ENCODE measurements around the gene PRSS33. TPM values are rescaled to one million over a fixed set of nuclear protein-coding genes. Genes with fewer than 3 reads are reported as not detected.

Gene PRSS33
- total RNA-seq, 1 experiment from 2014 or later = not detected

DNA sequence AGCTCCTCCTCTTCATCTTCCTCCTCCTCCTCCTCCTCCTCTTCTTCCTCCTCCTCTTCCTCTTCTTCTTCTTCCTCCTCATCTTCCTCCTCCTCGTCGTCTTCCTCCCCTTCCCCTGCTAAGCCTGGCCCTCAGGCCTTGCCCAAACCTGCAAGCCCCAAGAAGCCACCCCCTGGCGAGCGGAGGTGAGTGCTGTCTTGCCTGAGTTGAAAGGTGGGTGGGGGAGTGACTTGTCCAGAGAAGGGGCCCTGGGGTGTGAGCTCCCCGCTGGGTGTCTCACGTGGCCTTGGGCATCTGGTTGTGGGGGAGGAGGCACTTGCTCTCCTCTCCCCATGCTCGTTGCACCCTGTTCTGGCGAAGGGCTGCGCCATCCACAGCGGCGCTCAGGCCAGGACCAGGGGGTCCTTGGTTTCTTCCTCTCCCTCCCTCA, 18.2 kb downstream of the PRSS33 start:
- no peaks in the 10 kb centered on the region for H3K27me3 ChIP-seq (ENCODE audit: insufficient read depth, low read length)
- no peak overlapping the region for H2BK12ac ChIP-seq (ENCODE audit: insufficient read length, low read depth, low read length)
- H3K27me3 Mint-ChIP-seq (ENCODE audit: low read depth) = peaks cover 4% of the 10 kb centered on the region
- H3K4me1 ChIP-seq (ENCODE audit: insufficient read depth, low read length) = no peaks in the 10 kb centered on the region
- no peak overlapping the region for H2AFZ ChIP-seq (ENCODE audit: low read length)
- no peak overlapping the region for H3K9ac ChIP-seq (ENCODE audit: extremely low read depth, insufficient read length, low read length)
- peak overlapping the region; percentile 65 to 92 (median 90); a peak in 5 of 7 replicates for H3K27ac Mint-ChIP-seq
- H3K18ac ChIP-seq (ENCODE audit: insufficient read length, low read depth, low read length) = no peak overlapping the region
- H2BK15ac ChIP-seq (ENCODE audit: low read depth, low read length) = no peak overlapping the region
- no peaks in the 10 kb centered on the region for H3K23me2 ChIP-seq (ENCODE audit: insufficient read length, low read depth, low read length, poor library complexity, severe bottlenecking)
- no peaks in the 10 kb centered on the region for H3K9me3 ChIP-seq (ENCODE audit: control insufficient read depth, low read depth, low read length)
- no peak overlapping the region for H3K23ac ChIP-seq (ENCODE audit: insufficient read length, low read depth, low read length)
- no peak overlapping the region for H4K91ac ChIP-seq (ENCODE audit: insufficient read length, low read depth, low read length)
- no peak overlapping the region for H4K5ac ChIP-seq (ENCODE audit: insufficient read length, low read depth, low read length)
- DNase-seq = no peak
- no peak overlapping the region for H3T11ph ChIP-seq (ENCODE audit: low read length)
- TF ChIP-seq CTCF (conservative IDR thresholded peaks at IDR 0.05) = no peak
- H3K4me2 ChIP-seq (ENCODE audit: insufficient read depth, insufficient read length, low read length) = no peak overlapping the region
- no CpG with 5 or more reads among the region's 11 CpGs for WGBS (ENCODE audit: extremely low coverage, insufficient read length, low lambda C conversion rate)
- H4K8ac ChIP-seq (replicated peaks; ENCODE audit: insufficient read length, low read depth, low read length) = no peak overlapping the region
- peaks cover 75 to 98% (median 95%) of the 10 kb centered on the region in 3 experiments for H3K36me3 Mint-ChIP-seq (ENCODE audit: insufficient read depth in 1 of 3, low read depth in 3 of 3)
- H2BK120ac ChIP-seq (ENCODE audit: low read depth, low read length, poor library complexity, severe bottlenecking) = no peak overlapping the region
- H3K79me1 ChIP-seq (ENCODE audit: insufficient read depth, low read depth, low read length, poor library complexity, severe bottlenecking) = peaks cover 16% of the 10 kb centered on the region
- no peak overlapping the region for H2BK5ac ChIP-seq (ENCODE audit: insufficient read length, low read length)
- H3K4me1 Mint-ChIP-seq = peaks cover 10 to 33% of the 10 kb centered on the region in 2 experiments; a peak in 3 of 4 replicates
- no peak overlapping the region for H3K4me3 Mint-ChIP-seq
- H3K14ac ChIP-seq (ENCODE audit: insufficient read depth, low read length) = no peak overlapping the region
- no peak overlapping the region for H3K27ac ChIP-seq (ENCODE audit: insufficient read length, low read depth, low read length)
- H3K79me2 ChIP-seq (ENCODE audit: insufficient read depth, low read length) = peaks cover 2% of the 10 kb centered on the region; the same call in 1 of the 2 replicates
- H3K56ac ChIP-seq (ENCODE audit: insufficient read length, low read depth, low read length) = no peak overlapping the region
- H3K4ac ChIP-seq (ENCODE audit: low read depth, low read length) = no peak overlapping the region
- no peak overlapping the region for H2AK5ac ChIP-seq (ENCODE audit: insufficient read length, low read length)
- peaks cover 5 to 15% of the 10 kb centered on the region in 2 experiments for H3K9me3 Mint-ChIP-seq
- no peaks in the 10 kb centered on the region for H4K20me1 ChIP-seq (ENCODE audit: control insufficient read depth, insufficient read depth, insufficient read length)
- H2BK20ac ChIP-seq (ENCODE audit: low read depth, low read length, poor library complexity, severe bottlenecking) = no peak overlapping the region
